NCI-H82 treated with DMSO at 0.1 percent for 48 hours (cell line): ENCODE measurements around the gene PCDHA11.
A peak's percentile ranks its signal among the peaks of the same experiment; 100 is the strongest.
"Not testable (repeated sequence)": the region's sequence is repeated elsewhere in the genome, so short reads cannot be mapped to it uniquely, and the experiment has no call there.

Source experiments
- DNase-seq: peaks from one replicate; lab custom pipeline; 2025; ENCODE audit not compliant: unreplicated experiment; lab: John Stamatoyannopoulos, UW

Gene PCDHA11, protein sequence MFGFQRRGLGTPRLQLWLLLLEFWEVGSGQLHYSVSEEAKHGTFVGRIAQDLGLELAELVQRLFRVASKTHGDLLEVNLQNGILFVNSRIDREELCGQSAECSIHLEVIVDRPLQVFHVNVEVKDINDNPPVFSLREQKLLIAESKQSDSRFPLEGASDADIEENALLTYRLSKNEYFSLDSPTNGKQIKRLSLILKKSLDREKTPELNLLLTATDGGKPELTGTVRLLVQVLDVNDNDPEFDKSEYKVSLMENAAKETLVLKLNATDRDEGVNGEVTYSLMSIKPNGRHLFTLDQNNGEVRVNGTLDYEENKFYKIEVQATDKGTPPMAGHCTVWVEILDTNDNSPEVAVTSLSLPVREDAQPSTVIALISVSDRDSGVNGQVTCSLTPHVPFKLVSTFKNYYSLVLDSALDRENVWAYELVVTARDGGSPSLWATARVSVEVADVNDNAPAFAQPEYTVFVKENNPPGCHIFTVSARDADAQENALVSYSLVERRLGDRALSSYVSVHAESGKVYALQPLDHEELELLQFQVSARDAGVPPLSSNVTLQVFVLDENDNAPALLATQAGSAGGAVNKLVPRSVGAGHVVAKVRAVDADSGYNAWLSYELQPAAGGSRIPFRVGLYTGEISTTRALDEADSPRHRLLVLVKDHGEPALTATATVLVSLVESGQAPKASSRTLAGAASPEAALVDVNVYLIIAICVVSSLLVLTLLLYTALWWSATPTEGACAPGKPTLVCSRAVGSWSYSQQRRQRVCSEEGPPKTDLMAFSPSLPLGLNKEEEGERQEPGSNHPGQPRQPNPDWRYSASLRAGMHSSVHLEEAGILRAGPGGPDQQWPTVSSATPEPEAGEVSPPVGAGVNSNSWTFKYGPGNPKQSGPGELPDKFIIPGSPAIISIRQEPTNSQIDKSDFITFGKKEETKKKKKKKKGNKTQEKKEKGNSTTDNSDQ

DNA sequence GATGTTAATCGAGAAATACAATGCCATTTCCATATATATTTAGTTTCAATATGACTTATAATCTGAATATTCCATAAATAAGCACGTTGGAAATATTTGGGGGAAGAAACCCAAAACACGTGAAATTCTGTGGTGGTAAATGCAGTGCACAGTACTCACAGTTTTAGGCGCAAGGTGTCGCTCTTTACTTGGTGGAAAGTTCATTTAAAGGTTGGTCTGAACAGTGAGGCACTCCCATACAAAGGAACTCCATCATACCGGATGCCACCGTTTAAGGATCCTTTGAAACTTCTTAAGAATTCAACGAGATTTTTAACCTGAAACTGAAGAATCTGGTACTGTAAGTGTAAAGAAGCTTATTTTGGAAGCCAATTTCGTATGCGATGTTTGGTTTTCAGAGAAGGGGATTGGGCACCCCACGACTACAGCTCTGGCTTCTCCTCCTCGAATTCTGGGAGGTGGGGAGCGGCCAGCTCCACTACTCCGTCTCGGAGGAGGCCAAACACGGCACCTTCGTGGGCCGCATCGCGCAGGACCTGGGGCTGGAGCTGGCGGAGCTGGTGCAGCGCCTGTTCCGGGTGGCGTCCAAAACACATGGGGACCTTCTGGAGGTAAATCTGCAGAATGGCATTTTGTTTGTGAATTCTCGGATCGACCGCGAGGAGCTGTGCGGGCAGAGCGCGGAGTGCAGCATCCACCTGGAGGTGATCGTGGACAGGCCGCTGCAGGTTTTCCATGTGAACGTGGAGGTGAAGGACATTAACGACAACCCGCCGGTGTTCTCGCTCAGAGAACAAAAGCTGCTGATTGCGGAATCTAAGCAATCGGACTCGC, at the start of gene PCDHA11:
PCDHA11 (plus strand) TSS at position 237 of the 834 bp plus-strand sequence; CDS start at position 384, 147 bp downstream.
- peak; percentile 40 for DNase-seq

DNA sequence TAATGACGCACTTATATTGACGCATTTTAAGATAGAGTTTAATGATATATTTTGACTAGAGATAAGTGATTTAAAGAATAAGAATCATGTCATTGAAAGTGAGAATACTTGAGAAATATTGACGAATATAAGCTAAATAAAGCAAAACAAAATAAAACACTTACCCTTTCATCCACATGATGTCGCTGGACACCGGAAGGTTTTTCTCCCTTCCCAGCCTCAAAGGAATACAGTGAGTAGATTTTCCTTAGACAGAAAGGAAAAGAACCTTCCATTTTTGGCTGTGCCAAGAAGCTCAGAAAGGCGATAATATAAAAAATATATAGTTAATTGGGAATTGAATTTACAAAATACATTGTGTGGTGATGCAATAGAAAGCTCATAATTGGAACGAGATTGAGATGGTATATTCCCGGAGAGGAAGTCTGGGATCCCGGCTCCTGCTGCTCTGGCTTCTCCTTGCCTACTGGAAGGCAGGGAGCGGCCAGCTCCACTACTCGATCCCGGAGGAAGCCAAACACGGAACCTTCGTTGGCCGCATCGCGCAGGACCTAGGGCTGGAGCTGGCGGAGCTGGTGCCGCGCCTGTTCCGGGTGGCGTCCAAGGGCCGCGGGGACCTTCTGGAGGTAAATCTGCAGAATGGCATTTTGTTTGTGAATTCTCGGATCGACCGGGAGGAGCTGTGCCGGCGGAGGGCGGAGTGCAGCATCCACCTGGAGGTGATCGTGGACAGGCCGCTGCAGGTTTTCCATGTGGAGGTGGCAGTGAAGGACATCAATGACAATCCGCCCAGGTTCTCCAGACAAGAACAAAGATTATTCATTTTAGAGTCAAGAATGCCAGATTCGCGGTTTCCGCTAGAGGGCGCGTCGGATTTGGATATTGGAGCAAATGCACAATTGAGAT, 47.1 kb upstream of the PCDHA11 start, which contains the start of gene PCDHA5:
PCDHA5 (plus strand) TSS at position 239 of the 906 bp plus-strand sequence.
- no peak for DNase-seq

DNA sequence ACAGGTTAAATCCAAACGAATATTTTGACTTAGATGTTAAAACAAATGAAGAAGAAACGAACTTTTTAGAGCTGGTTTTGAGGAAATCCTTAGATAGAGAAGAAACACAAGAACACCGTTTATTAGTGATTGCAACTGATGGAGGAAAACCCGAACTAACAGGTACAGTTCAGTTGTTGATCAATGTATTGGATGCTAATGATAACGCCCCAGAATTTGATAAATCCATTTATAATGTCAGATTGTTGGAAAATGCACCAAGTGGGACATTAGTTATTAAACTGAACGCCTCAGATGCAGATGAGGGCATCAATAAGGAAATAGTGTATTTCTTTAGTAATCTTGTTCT, 46.5 kb upstream of the PCDHA11 start:
- no peak for DNase-seq

DNA sequence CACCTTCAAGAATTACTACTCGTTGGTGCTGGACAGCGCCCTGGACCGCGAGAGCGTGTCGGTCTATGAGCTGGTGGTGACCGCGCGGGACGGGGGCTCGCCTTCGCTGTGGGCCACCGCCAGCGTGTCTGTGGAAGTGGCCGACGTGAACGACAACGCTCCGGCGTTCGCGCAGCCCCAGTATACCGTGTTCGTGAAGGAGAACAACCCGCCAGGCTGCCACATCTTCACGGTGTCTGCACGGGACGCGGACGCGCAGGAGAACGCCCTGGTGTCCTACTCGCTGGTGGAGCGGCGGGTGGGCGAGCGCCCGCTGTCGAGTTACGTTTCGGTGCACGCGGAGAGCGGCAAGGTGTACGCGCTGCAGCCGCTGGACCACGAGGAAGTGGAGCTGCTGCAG, 45.8 kb upstream of the PCDHA11 start:
- DNase-seq: not testable (repeated sequence)

DNA sequence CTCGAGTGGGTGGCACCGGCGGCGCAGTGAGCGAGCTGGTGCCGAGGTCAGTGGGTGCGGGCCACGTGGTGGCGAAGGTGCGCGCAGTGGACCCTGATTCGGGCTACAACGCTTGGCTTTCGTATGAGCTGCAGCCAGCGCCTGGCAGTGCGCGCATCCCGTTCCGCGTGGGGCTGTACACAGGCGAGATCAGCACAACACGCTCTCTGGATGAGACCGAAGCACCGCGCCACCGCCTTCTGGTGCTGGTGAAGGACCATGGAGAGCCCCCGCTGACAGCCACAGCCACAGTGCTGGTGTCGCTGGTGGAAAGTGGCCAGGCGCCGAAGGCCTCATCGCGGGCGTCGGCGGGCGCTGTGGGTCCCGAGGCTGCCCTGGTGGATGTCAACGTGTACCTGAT, 45.3 kb upstream of the PCDHA11 start:
- no peak for DNase-seq

DNA sequence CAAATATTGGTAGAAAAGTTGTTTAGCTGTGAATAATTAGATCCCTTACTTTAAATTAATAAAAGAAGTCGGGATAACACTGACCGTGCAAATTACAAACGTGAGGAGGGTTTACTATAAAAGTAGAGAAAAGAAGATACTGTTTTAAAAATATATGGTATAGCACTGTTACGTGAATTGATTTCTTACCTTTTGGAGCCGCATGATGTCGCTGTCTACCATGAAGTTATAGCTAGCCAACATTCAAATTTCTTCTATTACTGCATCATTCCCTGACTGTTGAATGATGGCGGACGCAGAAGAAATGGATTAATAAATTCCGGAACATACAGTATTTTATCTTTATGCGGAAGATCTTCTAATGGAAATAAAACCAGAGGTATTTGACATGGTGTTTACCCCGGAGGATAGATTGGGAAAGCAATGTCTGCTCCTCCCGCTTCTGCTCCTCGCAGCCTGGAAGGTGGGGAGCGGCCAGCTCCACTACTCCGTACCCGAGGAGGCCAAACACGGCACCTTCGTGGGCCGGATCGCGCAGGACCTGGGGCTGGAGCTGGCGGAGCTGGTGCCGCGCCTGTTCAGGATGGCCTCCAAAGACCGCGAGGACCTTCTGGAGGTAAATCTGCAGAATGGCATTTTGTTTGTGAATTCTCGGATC, 40.9 kb upstream of the PCDHA11 start, which contains the start of gene PCDHA6:
PCDHA6 (plus strand) TSS at position 257 of the 658 bp plus-strand sequence; CDS start at position 389, 132 bp downstream.
- no peak for DNase-seq

DNA sequence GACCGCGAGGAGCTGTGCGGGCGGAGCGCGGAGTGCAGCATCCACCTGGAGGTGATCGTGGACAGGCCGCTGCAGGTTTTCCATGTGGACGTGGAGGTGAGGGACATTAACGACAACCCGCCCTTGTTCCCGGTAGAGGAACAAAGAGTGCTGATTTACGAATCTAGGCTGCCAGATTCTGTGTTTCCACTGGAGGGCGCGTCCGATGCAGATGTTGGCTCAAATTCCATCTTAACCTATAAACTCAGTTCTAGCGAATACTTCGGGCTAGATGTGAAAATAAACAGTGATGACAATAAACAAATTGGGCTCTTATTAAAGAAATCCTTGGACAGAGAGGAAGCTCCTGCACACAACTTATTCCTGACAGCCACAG, 40.4 kb upstream of the PCDHA11 start:
- no peak for DNase-seq

DNA sequence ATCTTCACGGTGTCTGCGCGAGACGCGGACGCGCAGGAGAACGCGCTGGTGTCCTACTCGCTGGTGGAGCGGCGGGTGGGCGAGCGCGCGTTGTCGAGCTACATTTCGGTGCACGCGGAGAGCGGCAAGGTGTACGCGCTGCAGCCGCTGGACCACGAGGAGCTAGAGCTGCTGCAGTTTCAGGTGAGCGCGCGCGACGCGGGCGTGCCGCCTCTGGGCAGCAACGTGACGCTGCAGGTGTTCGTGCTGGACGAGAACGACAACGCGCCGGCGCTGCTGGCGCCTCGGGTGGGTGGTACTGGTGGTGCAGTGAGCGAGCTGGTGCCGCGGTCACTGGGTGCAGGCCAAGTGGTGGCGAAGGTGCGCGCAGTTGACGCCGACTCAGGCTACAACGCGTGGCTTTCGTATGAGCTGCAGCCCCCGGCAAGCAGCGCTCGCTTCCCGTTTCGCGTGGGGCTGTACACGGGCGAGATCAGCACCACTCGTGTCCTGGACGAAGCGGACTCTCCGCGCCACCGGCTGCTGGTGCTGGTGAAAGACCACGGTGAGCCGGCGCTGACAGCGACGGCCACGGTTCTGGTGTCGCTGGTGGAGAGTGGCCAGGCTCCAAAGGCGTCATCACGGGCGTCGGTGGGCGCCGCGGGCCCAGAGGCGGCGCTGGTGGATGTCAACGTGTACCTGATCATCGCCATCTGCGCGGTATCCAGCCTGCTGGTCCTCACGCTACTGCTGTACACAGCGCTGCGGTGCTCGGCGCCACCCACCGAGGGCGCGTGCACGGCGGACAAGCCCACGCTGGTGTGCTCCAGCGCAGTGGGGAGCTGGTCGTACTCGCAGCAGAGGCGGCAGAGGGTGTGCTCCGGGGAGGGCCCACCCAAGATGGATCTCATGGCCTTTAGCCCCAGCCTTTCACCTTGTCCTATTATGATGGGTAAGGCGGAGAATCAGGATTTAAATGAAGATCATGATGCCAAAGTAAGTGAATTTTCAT, 39.0 kb upstream of the PCDHA11 start:
- DNase-seq: not testable (repeated sequence)

DNA sequence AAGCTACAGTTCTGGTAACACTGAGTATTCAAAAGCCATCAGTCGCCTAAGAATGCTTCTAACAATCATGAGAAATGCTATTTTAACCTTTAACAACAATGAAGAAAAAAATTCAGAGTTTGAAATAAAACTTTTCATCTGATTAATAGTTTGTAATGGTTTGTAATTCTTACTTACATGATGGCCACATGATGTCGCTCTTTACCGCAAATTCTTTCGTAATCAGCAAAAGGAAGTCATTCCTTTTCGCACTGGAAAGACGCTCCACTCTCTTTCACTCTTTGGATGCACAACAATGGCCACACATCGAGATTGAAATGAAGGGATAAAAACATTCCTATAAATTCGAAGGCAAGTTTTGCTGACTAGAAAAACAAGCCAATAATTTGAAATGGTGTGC, 34.8 kb upstream of the PCDHA11 start, which contains the start of gene PCDHA7:
PCDHA7 (plus strand) TSS at position 277 of the 400 bp plus-strand sequence; CDS start at position 392, 115 bp downstream.
- no peak for DNase-seq

DNA sequence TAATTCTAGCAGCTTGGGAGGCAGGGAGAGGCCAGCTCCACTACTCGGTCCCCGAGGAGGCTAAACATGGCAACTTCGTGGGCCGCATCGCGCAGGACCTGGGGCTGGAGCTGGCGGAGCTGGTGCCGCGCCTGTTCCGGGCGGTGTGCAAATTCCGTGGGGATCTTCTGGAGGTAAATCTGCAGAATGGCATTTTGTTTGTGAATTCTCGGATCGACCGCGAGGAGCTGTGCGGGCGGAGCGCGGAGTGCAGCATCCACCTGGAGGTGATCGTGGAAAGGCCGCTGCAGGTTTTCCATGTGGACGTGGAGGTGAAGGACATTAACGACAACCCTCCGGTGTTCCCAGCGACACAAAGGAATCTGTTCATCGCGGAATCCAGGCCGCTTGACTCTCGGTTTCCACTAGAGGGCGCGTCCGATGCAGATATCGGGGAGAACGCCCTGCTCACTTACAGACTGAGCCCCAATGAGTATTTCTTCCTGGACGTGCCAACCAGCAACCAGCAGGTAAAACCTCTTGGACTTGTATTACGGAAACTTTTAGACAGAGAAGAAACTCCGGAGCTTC, 34.2 kb upstream of the PCDHA11 start:
- DNase-seq: not testable (repeated sequence)

DNA sequence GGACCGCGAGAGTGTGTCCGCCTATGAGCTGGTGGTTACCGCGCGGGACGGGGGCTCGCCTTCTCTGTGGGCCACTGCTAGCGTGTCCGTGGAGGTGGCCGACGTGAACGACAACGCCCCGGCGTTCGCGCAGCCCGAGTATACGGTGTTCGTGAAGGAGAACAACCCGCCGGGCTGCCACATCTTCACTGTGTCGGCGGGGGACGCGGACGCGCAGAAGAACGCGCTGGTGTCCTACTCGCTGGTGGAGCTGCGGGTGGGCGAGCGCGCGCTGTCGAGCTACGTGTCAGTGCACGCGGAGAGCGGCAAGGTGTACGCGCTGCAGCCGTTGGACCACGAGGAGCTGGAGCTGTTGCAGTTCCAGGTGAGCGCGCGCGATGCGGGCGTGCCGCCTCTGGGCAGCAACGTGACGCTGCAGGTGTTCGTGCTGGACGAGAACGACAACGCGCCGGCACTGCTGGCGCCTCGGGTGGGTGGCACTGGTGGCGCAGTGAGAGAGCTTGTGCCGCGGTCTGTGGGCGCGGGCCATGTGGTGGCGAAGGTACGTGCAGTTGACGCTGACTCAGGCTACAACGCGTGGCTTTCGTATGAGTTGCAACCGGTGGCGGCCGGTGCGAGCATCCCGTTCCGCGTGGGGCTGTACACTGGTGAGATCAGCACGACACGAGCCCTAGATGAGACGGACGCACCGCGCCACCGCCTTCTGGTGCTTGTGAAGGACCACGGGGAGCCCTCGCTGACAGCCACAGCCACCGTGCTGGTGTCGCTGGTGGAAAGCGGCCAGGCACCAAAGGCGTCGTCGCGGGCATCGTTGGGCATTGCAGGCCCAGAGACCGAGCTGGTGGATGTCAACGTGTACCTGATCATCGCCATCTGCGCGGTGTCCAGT, 32.9 kb upstream of the PCDHA11 start:
- DNase-seq: no peak

DNA sequence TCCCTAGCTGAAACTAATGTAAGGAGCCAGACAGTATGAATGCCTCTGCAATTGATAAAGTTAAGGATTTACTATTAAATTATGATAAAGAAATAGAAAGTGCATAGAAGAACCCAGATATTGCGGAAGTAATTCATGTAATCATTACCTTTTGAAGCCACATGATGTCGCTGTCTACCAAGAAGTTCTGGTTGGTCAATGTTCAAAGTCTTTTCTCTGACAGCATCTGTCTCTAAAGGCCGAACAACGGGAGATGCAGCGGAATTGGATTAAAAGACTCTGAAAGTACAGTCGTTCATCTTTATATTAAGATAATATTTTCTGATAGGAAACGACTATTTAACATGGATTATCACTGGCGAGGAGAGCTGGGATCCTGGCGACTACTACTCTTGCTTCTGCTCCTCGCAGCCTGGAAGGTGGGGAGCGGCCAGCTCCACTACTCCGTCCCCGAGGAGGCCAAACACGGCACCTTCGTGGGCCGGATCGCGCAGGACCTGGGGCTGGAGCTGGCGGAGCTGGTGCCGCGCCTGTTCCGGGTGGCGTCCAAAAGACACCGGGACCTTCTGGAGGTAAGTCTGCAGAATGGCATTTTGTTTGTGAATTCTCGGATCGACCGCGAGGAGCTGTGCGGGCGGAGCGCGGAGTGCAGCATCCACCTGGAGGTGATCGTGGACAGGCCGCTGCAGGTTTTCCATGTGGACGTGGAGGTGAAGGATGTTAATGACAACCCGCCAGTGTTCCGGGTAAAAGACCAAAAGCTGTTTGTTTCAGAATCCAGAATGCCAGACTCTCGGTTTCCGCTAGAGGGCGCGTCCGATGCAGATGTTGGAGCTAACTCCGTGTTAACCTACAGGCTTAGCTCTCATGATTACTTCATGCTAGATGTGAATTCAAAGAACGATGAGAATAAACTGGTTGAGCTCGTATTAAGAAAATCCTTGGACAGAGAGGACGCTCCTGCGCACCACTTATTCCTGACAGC, 27.5 kb upstream of the PCDHA11 start, which contains the start of gene PCDHA8:
PCDHA8 (plus strand) TSS at position 210 of the 985 bp plus-strand sequence; CDS start at position 345, 135 bp downstream.
- DNase-seq: peak; percentile 12

DNA sequence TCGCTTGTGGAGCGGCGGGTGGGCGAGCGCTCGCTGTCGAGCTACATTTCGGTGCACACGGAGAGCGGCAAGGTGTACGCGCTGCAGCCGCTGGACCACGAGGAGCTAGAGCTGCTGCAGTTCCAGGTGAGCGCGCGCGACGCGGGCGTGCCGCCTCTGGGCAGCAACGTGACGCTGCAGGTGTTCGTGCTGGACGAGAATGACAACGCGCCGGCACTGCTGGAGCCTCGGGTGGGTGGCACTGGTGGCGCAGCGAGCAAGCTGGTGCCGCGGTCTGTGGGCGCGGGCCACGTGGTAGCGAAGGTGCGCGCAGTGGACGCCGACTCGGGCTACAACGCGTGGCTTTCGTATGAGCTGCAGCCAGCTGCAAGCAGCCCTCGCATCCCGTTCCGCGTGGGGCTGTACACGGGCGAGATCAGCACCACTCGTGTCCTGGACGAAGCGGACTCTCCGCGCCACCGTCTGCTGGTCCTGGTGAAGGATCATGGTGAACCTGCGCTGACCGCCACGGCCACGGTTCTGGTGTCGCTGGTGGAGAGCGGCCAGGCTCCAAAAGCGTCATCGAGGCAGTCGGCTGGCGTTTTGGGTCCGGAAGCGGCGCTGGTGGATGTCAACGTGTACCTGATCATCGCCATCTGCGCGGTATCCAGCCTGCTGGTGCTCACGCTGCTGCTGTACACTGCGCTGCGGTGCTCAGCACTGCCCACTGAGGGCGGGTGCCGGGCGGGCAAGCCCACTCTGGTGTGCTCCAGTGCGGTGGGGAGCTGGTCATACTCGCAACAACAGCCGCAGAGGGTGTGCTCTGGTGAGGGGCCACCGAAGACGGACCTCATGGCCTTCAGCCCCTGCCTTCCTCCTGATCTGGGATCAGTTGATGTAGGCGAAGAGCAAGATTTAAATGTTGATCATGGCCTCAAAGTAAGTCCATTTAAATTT, 25.7 kb upstream of the PCDHA11 start:
- no peak for DNase-seq
